Stimulated activated CD8-positive, alpha-beta memory T cell treated with anti-CD3 and anti-CD28 coated beads, Interleukin-15, amount 100 ng/mL, for 1 hour (primary cell): ENCODE measurements around the gene CAB39L.

ENCODE experiments used
- DNase-seq: peaks from one replicate; pipeline ENCODE4 v3.0.0-alpha.2; 2020; ENCODE audit warnings: low read depth

The CAB39L gene

GRCh38 chr13:49441312-49441711, 2.6 kb downstream of the CAB39L start:
- DNase-seq = no peak

GRCh38 chr13:49439609-49440008, 4.3 kb downstream of the CAB39L start:
- DNase-seq = no peak

GRCh38 chr13:49437705-49438104, 6.2 kb downstream of the CAB39L start:
- DNase-seq = no peak

DNA sequence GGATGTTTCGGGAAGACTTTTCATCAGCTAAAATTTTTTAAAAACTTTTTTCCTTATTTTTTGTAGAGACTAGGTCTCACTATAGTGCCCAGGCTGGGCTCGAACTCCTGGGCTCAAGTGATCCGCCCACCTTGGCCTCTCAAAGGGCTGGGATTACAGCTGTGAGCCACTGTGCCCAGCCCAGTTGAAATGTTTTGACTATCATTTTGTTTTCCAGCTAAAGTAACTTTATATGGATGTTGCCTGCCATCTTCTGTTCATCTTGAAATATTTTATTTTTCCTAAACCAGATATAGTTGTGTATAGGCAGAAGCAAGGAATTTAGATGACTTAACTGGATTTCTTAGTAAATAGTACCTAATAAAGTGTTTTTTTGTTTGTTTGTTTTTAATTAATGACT, 7.0 kb downstream of the CAB39L start:
- DNase-seq = no peak

GRCh38 chr13:49435992-49436391, 7.9 kb downstream of the CAB39L start:
- DNase-seq = no peak

DNA sequence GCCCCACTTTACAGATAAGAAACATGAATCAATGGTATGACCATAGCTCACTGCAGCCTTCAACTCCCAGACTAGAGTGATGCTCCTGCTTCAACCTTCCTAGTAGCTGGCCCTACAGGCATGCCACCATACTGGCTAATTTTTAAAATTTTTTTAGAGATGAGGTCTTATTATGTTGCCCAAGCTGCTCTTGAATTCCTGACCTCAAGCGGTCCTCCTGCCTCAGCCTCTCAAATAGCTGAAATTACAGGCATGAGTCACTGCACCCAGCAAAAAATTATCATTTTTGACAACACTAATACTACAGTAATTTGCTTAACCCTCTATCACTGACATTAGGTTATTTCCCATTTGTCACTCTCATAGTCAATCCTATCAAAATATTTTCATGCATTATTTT, 14.7 kb downstream of the CAB39L start:
- DNase-seq = no peak

DNA sequence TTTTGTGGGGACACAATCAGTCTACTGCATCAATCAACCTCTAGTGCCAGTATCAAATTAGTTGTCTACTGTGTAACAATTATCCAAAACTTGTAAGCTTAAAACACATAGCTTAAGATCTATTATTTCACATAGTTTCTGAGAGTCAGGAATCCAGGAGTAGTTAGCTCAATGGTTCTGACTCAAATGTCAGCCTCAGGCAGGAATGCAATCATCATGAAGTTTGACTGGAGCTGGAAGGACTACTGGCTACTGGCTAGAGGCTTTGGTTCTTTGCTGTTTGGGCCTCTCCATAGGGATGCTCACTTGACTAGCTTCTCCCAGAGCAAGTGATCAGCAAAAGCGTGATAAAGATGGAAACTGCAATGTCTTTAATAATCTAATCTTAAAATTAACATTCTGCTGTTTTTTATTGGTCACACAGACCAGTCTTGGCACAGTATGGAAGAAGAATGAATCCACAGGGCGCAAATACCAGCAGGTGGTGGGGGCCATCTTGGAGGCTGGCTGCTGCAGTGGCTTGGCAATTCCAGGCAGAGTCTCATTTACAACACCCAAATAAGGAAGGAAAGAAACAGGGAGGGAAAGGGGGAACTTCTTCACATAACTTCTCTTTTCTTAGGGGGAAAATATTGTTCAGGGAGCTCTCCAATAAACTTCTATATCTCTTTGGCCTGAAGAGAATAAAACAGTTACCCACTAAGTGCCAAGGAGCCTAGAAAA, 15.7 kb downstream of the CAB39L start:
- no peak for DNase-seq

DNA sequence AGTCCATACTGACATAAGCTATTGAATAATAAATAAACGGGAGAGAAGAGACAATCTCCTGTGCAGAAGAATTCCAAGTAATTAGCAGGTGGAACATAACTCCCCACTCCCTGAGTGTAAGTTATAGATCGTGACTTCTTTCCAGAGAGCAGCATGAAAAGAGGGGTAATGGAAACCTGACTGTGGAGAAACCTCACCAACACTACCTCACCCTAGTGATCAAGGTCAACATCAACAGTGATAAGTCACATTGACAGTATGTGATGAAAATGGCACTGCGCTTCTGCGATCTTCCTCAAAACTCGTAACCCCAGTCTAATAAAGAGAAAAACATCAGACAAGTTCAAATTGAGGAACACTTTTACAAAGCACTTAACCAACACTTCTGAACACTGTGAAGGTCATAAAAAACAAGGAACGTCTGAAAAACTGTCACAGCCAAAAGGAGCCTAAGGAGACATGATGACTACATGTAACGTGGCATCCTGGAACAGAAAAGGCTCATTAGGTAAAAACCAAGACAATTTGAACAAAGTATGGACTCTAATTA, 19.8 kb downstream of the CAB39L start:
- no peak for DNase-seq

- DNase-seq = no peak
Observed at GRCh38 chr13:49421391-49421790, 22.5 kb downstream of the CAB39L start.

DNA sequence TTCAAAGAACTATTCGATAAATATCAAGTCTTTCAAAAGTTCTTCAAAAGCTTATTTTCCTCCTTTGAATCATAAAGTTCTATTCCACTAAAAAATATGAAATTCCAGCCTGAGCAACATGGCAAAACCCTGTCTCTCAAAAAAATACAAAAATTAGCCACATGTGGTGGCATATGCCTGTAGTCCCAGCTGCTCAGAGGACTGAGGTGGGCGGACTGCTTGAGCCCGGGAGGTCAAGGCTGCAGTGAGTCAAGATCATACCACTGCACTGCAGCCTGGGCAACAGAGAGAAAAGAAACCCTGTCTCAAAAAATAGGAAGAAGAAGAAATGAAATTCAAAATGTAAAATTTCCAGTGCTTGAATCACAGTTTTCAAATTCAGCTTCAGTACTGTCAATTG, 24.6 kb downstream of the CAB39L start:
- DNase-seq = no peak

DNA sequence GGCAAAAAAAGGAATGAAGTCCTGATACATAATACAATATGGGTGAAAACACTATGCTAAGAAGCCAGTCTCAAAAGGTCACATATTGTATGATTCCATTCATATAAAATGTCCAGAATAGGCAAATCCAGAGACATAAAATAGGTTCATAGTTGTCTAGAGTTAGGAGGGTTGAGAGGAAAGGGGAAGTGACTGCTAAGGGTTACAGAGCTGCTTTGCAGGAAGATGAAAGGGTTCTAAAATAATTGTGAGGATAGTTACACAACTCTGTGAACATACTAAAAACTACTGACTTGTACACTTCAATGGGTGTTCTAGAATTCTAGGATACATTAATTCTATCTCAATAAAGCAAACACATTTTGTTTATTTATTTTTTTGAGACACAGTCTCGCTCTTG, 25.7 kb downstream of the CAB39L start:
- DNase-seq = no peak

DNA sequence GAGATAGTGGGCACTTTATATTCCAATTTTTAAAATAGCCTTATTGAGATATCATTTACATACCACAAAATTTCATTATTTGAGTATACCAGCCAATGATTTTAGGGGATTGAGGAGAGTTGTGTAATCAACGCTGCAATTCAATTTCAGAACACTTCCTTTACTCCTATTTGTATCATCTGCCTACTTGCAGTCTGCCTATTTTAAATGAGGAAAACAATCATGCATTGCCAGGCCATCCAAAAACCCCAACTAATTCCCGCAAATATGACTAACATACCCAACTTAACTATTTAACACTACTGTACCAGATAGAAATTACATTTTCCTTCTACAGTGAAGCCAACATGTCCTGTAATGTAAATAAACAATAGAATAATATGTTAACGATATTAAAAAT, 26.7 kb downstream of the CAB39L start:
- DNase-seq = no peak

DNA sequence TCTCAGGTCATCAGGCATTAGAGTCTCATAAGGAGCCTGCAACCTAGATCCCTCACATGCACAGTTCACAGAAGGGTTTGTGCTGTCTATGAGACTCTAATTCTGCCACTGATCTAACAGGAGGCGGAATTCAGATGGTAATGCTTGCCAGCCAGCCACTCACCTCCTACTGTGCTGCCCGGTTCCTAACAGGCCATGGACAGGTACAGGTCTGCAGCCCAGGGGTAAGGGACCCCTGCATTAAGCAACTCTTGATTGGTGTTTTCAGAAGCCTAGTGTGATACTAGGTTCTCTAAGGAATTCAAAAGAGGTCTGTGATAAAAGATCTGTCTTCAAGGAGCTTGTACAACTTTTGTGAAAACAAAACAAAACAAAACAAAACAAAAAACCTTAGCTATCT, 31.1 kb downstream of the CAB39L start:
- no peak for DNase-seq

- DNase-seq = no peak
Observed at GRCh38 chr13:49411353-49411752, 32.5 kb downstream of the CAB39L start.

GRCh38 chr13:49410477-49410876, 33.4 kb downstream of the CAB39L start:
- DNase-seq = no peak

DNA sequence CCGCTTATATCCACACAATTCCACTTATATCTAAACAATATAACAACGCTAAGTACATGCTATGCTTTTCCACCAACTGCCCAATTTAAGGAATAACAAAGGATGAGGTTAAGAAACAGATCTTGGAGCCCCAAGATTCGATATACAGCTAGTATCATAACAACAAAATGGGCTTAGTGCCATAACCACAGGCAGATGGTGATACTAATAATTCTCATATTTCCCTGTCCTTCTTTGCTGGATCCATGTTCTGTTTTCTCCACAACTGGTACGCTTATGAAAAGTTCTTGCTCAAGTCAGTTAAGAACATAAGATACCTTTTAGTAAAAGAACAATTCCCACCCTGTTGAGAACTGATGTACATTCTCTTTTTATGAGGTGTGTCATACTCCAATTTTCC, 33.9 kb downstream of the CAB39L start:
- no peak for DNase-seq

GRCh38 chr13:49409008-49409407, 34.9 kb downstream of the CAB39L start:
- DNase-seq = no peak

- no peak for DNase-seq
Observed at GRCh38 chr13:49407936-49408335, 35.9 kb downstream of the CAB39L start.

GRCh38 chr13:49407068-49407467, 36.8 kb downstream of the CAB39L start:
- no peak for DNase-seq

GRCh38 chr13:49404703-49405020, 39.2 kb downstream of the CAB39L start:
- DNase-seq = no peak

GRCh38 chr13:49403996-49404702, 39.7 kb downstream of the CAB39L start:
- DNase-seq = no peak

- DNase-seq = no peak
Observed at GRCh38 chr13:49400755-49401659, 42.9 kb downstream of the CAB39L start.
